ENCODE results near the gene DMRT3. TPM values are rescaled to one million over a fixed set of nuclear protein-coding genes. Genes with fewer than 3 reads are reported as not detected.

DMRT3 gene, protein sequence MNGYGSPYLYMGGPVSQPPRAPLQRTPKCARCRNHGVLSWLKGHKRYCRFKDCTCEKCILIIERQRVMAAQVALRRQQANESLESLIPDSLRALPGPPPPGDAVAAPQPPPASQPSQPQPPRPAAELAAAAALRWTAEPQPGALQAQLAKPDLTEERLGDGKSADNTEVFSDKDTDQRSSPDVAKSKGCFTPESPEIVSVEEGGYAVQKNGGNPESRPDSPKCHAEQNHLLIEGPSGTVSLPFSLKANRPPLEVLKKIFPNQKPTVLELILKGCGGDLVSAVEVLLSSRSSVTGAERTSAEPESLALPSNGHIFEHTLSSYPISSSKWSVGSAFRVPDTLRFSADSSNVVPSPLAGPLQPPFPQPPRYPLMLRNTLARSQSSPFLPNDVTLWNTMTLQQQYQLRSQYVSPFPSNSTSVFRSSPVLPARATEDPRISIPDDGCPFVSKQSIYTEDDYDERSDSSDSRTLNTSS
- total RNA-seq: 0.16 TPM

DNA sequence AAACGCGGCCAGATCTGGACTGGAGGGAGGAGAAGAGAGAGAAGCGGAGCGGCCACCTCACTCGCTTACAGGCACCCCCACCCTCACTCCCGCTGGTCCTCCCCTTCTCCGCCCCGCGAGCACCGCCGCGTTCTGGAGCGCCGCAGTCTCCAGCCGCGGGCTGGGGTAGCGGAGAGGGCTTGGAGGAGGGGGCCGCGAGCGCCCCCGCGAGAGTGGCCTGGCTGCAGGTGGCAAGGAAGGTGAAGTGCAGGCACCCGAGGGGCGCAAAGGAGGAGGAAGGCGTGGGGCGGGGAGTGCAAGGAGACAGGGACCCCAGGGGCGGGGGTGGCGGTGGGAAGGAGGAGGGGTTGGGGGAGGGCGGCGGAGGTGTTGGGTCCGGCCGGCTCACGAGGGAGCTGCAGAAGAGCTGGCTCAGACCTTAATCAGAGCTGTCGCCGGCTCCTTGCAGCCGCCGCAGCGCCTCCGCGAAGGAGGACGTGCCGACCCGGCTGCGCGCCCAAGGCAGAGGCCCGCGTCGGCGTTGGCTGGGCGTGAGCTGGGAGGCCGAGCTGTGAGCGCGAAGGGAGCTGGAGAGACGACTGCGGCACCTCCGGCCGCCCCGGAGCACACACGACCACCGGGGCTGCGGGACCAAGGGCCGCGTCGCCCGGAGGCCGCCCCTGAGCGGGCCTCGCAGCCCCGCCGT, at the start of gene DMRT3:
DMRT3 (plus strand) TSS at position 398 of the 685 bp plus-strand sequence. CDS start 347 bp downstream, outside the sequence.
- no peak for DNase-seq

DNA sequence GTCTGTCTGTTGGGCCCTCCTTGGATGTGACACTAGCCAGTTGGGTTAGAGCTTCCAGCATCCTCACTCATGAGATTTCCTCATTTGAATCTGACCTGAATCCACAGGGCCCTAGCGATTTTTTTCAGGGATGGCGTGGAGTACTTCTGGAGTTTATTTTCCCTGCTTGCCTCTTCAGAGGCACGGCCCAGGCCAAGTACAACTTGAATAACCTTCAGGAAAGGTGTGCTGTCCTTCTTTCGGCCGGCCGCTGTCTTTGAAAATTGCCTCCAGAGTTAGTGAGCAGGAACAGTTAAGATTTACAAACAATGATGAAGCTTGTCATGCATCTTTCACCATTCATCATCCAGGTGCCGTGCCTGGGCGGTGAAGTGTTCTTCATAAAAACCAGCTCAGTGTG, 49.5 kb upstream of the DMRT3 start:
- no peak for DNase-seq

DNA sequence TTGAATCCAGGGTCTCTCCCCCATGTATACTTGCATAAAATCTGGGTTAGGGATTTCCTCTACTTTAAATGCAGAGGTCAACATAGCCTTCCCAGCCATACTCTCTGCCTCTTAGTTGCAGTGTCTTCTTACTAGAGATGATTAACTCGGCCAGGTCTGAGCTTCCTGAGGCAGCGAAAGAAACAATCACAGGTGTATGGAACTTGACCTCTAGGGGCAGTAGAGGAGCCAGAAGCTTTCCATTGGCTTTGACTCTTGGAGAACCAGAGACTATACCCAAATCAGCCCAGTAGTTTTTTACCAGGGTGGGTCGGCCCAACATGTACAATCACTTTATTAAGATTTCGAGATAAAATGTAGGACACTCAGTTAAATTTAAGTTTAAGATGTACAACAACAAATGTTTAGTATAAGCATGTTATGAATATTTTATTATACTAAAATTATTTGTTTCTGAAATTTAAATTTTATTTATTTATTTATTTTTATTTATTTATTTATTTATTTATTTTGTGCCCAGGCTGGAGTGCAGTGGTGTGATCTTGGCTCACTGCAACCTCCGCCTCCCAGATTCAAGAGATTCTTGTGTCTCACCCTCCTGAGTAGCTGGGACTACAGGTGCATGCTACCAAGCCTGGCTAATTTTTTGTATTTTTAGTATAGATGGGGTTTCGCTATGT, 48.0 kb upstream of the DMRT3 start:
- no peak for DNase-seq

DNA sequence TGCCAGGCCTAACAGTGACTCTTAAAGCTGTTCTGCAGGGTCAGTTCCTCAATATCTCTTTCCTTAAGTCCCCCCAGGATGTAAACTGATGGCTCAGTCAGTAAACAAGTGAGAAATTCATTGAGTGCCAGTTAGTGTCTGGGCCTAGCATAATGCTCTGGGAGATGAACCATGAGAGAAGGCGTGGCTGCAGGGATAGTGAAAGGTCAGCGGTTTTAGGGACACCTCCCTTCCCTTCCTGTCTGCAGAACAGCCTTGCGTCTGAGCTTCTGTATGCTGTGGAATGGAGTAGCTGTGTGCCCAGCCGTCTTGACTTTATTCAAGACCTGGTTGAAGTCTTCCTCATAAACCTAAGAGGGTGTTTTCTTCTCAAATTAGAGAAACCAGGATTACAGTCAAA, 46.7 kb upstream of the DMRT3 start:
- no peak for DNase-seq

DNA sequence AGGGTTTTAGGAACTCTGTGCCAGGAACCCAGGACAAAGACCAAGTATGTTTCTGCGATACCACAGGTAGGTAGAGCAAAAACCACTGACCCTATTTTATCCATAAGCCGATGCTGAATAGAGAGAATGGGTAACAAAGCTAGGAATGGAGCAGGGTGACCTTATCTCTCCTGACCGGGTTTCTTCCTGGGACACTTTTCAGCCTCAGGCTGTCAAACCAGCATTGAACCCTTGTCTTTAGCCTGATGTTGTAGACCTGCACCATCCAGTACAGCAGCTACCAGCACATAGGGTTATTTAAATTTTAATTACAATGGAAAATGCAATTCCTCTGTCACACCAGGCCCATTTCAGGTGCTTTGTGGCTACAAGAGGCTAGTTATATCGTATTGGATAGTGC, 43.1 kb upstream of the DMRT3 start:
- no peak for DNase-seq

DNA sequence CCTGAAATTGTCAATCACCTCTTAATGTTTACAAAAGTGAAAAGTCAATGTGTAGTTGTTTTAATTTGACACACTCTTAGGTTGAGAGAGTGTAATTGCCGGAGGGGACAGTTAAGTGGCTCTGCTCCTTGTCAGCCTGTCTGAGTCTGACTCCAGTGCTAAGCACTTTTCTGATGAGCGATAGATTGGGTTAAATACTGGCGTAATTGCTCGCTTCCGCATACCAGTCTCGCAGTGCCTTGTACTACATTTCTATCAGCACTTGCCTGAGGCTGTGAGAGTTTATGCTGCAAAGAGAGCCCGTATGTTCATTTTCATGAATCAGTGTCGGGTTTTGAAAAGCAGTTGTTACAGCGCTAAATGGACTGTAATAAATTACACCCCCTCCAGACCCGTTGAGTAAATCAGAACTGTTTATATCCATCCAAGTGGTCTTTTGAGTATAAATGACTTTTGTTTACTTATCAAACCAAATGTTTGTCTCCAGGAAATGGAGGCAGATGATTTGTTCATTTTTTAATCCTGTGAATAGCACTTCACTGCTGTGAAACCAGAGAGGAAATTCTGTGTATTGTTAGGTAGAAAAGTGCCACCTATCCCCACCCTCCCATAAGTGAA, 41.0 kb upstream of the DMRT3 start:
- no peak for DNase-seq

DNA sequence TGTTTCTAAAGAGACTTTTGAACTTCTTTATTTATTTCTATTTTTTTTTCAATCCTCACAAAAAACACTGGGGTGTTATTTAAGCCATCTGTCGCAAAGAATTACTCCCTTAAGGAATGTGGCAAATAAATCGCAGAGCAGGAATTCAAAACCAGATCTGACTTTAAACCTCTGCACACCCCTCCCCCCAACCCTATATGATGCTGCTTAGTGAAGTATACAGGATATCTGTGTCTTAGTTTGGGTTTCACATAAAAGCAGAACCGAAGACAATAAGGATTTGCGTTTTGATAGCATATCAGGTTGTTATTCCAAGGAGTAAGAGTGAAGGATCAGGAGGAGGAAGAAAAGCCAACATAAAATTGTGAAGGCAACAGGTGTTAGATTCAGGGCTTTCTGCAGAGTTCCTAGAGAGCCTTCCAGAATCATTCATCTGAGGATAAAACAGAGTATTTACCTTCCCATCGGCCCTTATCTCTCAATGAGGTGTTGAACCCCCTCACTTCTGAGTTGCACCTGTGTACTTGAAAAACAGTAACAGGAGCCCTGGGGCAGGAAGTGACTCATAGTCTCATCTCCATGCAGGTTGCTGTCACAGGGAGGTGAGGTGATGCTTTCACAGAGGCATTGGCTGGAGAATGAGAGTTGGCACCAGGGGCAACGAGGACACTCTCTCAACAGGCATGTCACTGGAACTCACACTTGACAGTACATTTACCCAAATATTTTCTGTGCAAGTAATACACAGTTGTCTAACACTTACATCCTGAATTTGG, 33.5 kb upstream of the DMRT3 start:
- DNase-seq: no peak

DNA sequence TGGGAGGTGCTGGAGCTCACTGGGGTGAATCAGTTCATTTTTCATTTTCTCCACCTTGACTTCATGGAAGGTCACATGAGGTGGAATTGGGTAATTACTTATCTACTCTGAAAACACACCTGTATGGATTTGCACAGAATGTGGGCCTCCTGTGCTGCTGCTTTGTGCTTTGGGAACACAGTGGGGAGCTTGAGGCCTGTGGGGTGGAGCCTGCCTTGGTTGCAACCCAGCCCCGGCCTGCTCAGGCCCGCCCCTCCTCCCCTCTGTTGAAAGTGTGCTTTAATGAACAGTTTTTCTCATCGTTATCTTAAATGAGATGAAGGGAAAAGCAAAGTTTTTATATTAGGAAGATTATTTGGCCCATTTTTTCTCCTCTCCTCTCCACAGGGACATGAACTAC, 28.5 kb upstream of the DMRT3 start:
- no peak for DNase-seq

DNA sequence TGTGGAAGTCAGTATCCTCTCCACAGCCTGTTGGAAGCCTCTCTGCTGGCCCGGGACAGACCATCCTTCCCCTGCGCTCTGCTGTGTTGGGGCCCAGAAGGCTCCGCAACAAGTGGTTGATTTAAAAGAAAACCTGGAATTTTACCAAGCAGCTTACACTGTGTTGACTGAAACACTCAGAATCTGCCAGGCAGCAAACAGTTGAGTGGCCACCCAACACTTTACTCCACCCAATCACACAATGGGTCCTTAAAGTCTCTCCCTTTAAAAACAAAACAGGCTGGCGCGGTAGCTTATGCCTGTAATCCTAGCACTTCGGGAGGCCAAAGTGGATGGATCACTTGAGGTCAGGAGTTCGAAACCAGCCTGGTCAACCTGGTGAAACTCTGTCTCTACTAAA, 28.0 kb upstream of the DMRT3 start:
- no peak for DNase-seq

DNA sequence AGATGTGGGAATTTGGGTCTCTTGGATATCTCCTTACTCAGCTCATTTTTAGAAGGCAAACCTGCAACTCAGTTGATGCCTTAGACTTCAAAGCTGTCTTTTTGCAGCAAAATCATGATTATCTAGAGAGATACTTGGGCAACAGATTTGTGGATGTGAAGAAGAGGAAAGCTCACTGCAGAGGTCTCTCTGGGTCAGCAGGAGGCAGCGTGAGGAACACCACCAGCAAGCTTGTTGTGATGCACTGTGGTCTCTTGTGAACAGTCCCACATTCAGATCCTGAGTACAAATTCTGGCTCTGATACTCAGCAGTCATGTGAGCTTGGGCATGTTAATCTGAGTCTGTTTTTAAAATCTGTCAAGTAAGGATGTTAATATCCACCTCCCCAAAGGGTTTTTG, 26.3 kb upstream of the DMRT3 start:
- DNase-seq: no peak

DNA sequence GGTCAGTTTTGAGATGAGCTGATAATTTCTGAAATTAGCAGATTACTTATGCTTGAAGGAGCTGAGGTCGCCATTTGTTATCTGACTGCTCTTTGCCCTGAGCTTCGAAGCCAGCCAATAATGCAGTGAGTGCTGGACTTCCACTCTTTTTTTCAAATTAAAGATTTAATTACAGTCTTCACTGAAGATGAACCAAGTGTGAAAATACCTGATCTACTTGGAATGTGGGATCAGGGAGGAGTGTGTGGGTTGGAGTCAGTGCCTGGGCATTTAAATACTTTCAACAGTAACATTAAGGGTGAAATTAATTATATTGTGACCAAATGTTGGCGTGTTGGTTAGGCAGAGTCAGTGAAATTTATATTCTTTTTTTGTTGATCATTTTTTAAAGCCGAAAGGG, 23.9 kb upstream of the DMRT3 start:
- DNase-seq: no peak

DNA sequence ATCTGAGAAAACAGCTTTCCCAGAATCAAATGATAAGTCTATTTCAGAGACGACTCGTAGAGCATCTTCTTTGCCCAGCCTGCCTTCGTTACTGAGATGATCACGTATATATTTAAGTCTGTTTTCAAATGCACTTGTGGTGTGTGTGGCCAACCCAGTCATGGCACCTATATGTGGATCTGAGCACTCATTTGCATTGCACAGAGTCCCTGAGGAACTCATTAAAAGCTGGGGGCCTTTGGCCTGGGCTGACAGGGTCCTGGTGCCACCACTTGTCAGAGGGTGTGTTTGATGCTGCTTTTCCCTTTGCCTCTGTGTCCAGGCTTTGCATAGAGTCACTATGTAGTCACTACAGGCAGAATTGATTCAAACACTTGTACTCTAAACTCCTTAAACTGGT, 17.4 kb upstream of the DMRT3 start:
- no peak for DNase-seq

DNA sequence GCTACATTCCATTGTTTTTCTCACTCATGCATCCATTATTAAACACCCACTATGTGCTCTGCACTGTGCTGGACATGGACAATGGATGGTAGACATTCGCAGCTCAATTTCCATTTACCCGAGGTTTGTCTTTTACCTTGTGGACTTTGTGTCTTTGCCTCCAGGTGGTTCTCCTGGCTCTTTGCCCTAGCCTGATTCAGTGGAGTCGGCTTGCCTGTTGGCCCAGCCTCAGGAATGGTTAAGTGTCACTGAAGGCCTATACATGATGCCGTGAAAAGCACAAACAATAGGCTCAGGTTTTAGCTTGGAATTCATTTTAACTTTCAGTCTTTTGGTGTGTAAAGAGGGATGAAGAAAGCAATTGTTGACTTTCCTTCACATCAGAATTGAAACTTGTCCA, 16.5 kb upstream of the DMRT3 start:
- DNase-seq: no peak

DNA sequence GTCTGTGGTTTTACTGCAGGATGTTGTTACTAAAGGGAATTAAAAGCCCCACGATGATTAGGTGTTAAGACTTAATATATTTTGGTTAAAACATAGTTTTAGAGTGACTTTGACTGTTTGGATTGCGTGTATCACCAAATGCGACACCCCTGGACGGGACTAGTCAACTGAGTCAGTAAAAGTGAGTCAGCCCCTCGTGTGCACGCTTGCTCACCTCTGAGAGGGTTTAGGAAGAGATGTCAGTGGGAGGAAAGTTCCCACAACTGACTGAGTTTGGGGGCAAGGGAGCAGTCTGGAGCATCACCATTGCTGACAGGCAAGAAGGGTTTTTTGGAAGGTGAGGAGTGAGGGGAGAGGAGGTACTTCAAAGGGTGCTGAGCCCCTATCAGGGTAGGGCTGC, 14.4 kb upstream of the DMRT3 start:
- DNase-seq: no peak

DNA sequence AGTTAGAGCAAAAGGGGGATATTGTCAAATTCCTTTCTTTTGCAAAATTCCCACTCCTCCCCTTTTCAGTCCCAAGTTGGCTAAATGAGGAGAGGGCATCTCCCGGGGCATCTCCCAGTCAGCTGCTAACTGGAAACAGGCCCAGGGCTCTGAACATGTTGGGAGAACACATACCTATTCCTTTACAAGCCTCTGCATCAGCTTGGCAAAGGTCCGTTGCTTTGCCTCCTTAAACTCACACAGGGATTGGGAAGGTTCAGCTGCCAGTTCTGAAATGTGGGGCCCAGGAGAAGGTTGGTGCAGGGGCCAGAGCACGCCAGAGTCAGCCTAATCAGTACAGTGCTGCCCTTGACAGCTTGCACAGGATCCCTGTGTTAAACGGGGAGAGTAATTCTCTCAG, 11.0 kb upstream of the DMRT3 start:
- no peak for DNase-seq

DNA sequence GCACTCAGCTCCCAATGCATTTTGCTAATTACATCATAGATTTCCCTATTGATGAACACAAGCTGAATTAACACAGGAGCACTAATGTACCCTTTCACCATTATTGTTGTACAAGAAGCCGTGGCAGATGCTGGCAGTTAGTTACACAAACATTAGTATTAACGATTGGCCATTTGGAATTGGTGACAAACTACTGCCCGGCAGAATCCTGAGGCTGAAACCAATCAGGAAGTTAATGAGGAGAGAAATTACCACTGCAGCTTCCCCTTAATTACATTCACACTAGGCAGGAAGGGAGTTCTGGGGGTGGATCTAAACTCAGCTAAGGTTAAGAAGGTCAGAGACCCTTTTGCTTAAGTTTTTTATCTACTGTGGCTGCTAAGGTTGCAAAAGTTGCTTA, 9.6 kb upstream of the DMRT3 start:
- DNase-seq: no peak

DNA sequence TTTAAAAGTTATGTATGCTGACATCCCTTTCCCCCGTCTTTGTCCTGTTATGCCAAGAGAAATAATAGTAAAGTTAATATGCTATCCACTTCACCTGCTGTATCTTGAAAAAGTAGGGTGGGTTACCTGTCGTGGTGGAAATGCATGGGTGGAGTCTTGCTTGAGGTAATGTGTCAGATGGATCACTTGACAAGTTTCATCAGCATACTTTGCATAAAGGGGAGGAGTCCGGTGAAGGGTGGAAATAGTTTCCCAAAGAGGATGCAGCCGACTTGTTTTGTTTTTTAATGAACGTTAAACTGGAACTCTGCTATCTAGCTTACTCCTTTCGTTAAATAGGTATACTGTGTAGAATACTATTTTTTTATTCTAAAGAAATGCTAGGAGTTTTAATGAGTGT, 9.0 kb upstream of the DMRT3 start:
- no peak for DNase-seq

DNA sequence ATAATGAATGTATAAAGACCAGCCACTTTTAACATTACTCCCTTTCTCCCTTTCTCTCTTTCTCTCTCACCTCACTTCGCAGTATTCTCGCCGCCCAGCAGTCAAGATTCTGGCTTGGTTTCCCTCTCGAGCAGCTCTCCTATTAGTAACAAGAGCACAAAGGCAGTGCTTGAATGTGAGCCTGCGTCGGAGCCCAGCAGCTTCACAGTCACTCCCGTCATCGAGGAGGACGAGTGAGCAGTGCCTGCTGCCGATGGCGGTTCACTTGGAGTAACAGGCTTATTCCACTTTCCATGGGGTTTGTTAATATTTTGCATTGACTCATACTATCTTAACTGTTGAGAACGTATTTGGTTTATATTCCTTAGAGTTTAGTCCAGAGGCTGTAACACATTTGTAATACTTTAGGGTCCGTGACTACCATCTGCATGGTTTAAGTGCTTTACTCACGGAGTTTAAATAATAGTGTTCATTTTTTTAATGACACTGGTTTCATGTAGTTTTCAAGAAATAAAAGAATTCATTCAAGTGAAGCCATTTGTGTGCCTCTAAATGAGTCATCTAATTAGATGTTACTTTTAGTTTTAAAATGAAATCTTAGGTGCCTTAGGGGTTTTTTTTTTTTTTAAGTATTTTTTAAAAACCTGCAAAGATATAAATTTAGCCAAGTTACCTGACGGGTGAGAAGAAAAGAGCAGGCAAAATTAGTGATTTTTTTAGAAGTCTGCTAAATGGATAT, 8.4 kb upstream of the DMRT3 start:
- no peak for DNase-seq

DNA sequence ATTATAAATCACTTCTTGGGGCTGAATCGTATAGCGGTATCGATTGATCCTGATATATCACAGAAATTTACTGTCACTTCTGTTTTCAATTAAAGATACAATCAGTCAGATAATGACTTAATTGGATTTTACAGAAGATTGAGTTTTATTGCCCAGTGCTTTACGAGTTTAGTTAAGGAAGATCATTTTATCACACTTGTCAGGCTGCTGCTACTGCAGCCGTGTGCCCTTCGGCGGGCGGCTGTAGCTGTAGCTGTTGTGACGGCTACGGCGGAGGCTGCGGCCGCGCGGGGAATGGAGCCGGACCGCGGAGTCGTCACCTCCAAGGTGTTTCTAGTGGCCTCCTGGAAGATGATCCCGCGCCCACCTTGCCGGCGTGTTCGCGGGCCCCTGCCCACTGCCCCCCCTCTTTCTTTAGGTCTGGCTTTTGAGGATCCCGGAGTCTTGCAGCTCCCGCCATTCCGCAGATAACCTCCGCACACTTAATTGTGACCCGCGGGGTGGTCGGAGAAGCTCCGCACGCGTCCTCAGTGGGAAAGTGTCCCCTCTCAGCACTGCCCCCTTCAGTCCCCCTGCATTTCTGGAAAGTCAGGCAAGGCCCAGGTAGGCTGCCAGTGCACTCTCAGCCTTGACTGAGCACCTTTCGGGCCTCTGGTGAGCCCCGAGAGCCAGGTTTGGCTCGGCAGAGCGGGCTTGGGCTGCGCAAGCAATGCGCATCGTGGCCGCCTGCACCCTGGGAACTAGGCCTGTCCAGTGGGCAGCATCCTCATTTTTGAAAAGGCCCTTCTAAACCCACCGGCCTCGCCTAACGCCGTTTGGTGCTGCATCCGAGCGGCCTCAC, 6.9 kb upstream of the DMRT3 start:
- DNase-seq: no peak
